HCT116 (cell line): Measurements from ENCODE around the gene SSB. TPM values are rescaled to one million over a fixed set of nuclear protein-coding genes. Genes with fewer than 3 reads are reported as not detected.

Experiments
- ATAC-seq: fragments of 200-7000 bp; cut with Tn5 transposase; 2 replicates; pipeline ENCODE4 v1.9.1; 2020; ENCODE audit warnings: mild to moderate bottlenecking, moderate library complexity
- BruUV-seq: library from RNA; stranded (reverse); fragments of 400-500 nt; replicated peaks from 2 replicates; lab custom pipeline; 2021; lab: Mats Ljungman, UMichigan
- CTCF ChIA-PET: fragments of 300-600 bp; sonication (Branson Sonifier 250); formaldehyde crosslinking; loops from one replicate; lab custom pipeline; 2021; ENCODE audit warnings: antibody characterized with exemption; lab: Charles Lee
- POLR2A ChIA-PET: fragments of 300-600, 350-600 bp; sonication (Branson Sonifier 250); formaldehyde crosslinking; loops from one replicate; lab custom pipeline; 2021; ENCODE audit warnings: antibody characterized with exemption; lab: Charles Lee
- RAD21 ChIA-PET, 2 experiments: fragments of 300-600 bp; sonication (Branson Sonifier 250); formaldehyde crosslinking; loops; one replicate each; lab custom pipeline; 2023; ENCODE audit warnings: low total read pairs in 2 of 2; ENCODE audit not compliant: uncharacterized antibody in 2 of 2, unreplicated experiment in 2 of 2, low non-redundant PET in 1 of 2; lab: Charles Lee
- DNase-seq: peaks from one replicate; pipeline ENCODE4 v3.0.0-alpha.2; 2010; ENCODE audit warnings: low read depth, low spot score
- H2AFZ ChIP-seq: fragments of 200-600 bp; shearing (Covaris generic), sonication (generic); 2 replicates; pipeline ENCODE4 v1.6.1; 2017; ENCODE audit warnings: low read depth, mixed run types, mixed read lengths, antibody characterized with exemption, low read length; ENCODE audit not compliant: poor library complexity, severe bottlenecking
- H3K27ac ChIP-seq: 2 replicates; pipeline ENCODE4 v1.5.1; 2012; ENCODE audit warnings: low read depth, low read length
- H3K27me3 ChIP-seq: fragments of 200-600 bp; sonication (generic); 2 replicates; pipeline ENCODE4 v1.6.1; 2016; ENCODE audit warnings: mixed run types, low read length, mixed read lengths; ENCODE audit not compliant: insufficient read depth
- H3K36me3 ChIP-seq, 2 experiments: fragments of 200-500 bp in 1 of 2; fragments of 200-600 bp in 1 of 2; sonication (Bioruptor generic) in 1 of 2; sonication (generic) in 1 of 2; 2 replicates each; pipeline versions ENCODE4 v1.5.1 to v1.6.1; 2014 to 2016; ENCODE audit warnings: low read length in 2 of 2, inconsistent platforms in 1 of 2, mixed read lengths in 1 of 2, mixed run types in 1 of 2; ENCODE audit not compliant: insufficient read depth in 2 of 2, control insufficient read depth in 1 of 2
- H3K4me1 ChIP-seq, 2 experiments: fragments of 200-600 bp in 1 of 2; sonication (generic) in 1 of 2; 2 replicates each; pipeline versions ENCODE4 v1.5.1 to v1.6.1; 2012 to 2017; ENCODE audit warnings: low read length in 2 of 2, inconsistent platforms in 1 of 2, mild to moderate bottlenecking in 1 of 2, mixed read lengths in 1 of 2, mixed run types in 1 of 2, moderate library complexity in 1 of 2; ENCODE audit not compliant: insufficient read depth in 2 of 2, control insufficient read depth in 1 of 2
- H3K4me2 ChIP-seq: fragments of 200-600 bp; sonication (generic); 2 replicates; pipeline ENCODE4 v1.6.1; 2017; ENCODE audit warnings: mixed run types, low read length, mixed read lengths
- H3K4me3 ChIP-seq, 2 experiments: fragments of 200-600 bp in 1 of 2; sonication (generic) in 1 of 2; replicated peaks in 1 of 2; 2 replicates each; pipeline ENCODE4 v1.5.1; 2011 to 2016; ENCODE audit warnings: low read length in 2 of 2, control low read depth in 1 of 2, low read depth in 1 of 2, mild to moderate bottlenecking in 1 of 2, mixed read lengths in 1 of 2, mixed run types in 1 of 2
- H3K79me2 ChIP-seq: fragments of 200-600 bp; sonication (generic); 2 replicates; pipeline ENCODE4 v1.6.1; 2017; ENCODE audit warnings: mild to moderate bottlenecking, mixed run types, low read length, moderate library complexity, mixed read lengths; ENCODE audit not compliant: insufficient read depth
- H3K9ac ChIP-seq: fragments of 200-600 bp; sonication (generic); 2 replicates; pipeline ENCODE4 v1.6.1; 2016; ENCODE audit warnings: low read length, mixed read lengths
- H3K9me2 ChIP-seq: fragments of 200-600 bp; sonication (generic), shearing (Covaris generic); 2 replicates; pipeline ENCODE4 v1.6.1; 2017; ENCODE audit warnings: mixed run types, mild to moderate bottlenecking, moderate library complexity; ENCODE audit not compliant: insufficient read depth
- H3K9me3 ChIP-seq, 2 experiments: fragments of 200-500 bp in 1 of 2; fragments of 200-600 bp in 1 of 2; sonication (Bioruptor generic) in 1 of 2; sonication (generic) in 1 of 2; 2 replicates each; pipeline ENCODE4 v1.6.1; 2014 to 2017; ENCODE audit warnings: low read length in 2 of 2, mixed read lengths in 2 of 2, inconsistent platforms in 1 of 2, low read depth in 1 of 2, mild to moderate bottlenecking in 1 of 2, mixed run types in 1 of 2, moderate library complexity in 1 of 2; ENCODE audit not compliant: control insufficient read depth in 1 of 2, insufficient read depth in 1 of 2
- H4K20me1 ChIP-seq: fragments of 200-600 bp; sonication (generic), shearing (Covaris generic); 2 replicates; pipeline ENCODE4 v1.6.1; 2017; ENCODE audit warnings: mixed run types, mild to moderate bottlenecking, moderate library complexity; ENCODE audit not compliant: insufficient read depth
- CBX3 ChIP-seq: IDR thresholded peaks from 2 replicates; pipeline ENCODE4 v1.6.1; 2012; ENCODE audit warnings: low read depth
- CEBPB ChIP-seq: IDR thresholded peaks from 2 replicates; pipeline ENCODE4 v1.6.1; 2012; ENCODE audit warnings: low read depth
- EGR1 ChIP-seq: IDR thresholded peaks from 2 replicates; pipeline ENCODE4 v1.6.1; 2012; ENCODE audit warnings: low read depth
- EZH2phosphoT487 ChIP-seq: fragments of 200-600 bp; IDR thresholded peaks from 2 replicates; pipeline ENCODE4 v1.6.1; 2018; ENCODE audit warnings: antibody characterized with exemption, borderline replicate concordance
- POLR2A ChIP-seq: IDR thresholded peaks from 2 replicates; pipeline ENCODE4 v1.7.0; 2011; ENCODE audit warnings: borderline replicate concordance; ENCODE audit not compliant: insufficient read depth, insufficient read length; ENCODE audit errors: extremely low read depth
- POLR2AphosphoS5 ChIP-seq: IDR thresholded peaks from 2 replicates; pipeline ENCODE4 v1.6.1; 2011; ENCODE audit warnings: mild to moderate bottlenecking, low read depth, low read length, moderate library complexity
- SIN3A ChIP-seq: IDR thresholded peaks from 2 replicates; pipeline ENCODE4 v1.6.1; 2012; ENCODE audit warnings: low read depth
- SRF ChIP-seq: IDR thresholded peaks from 2 replicates; pipeline ENCODE4 v1.6.1; 2012; ENCODE audit warnings: low read depth
- YY1 ChIP-seq: IDR thresholded peaks from 2 replicates; pipeline ENCODE4 v1.6.1; 2011; ENCODE audit warnings: low read length, low read depth, moderate library complexity, mild to moderate bottlenecking; ENCODE audit not compliant: insufficient replicate concordance; ENCODE audit errors: extremely low read depth
- ZBTB33 ChIP-seq: IDR thresholded peaks from 2 replicates; pipeline ENCODE4 v1.6.1; 2011; ENCODE audit warnings: mild to moderate bottlenecking, low read length, moderate library complexity; ENCODE audit not compliant: insufficient replicate concordance; ENCODE audit errors: extremely low read depth
- ZFX ChIP-seq: fragments of 450-650 bp; IDR thresholded peaks from 2 replicates; pipeline ENCODE4 v1.6.1; 2017
- intact Hi-C: fragments of 100-400 bp; cut with micrococcal nuclease; formaldehyde crosslinking; loops from 2 replicates; pipeline ENCODE4 v1.10.0; 2022
- total RNA-seq: library from RNA; stranded (reverse); gene quantifications from one replicate; pipeline ENCODE4 v1.2.1, GENCODE V29; 2021; ENCODE audit not compliant: unreplicated experiment
- TF ChIP-seq, protein P1 (sequence below): IDR thresholded peaks from 2 replicates; pipeline ENCODE4 v1.6.1; 2012

The SSB gene
- total RNA-seq, 1 experiment from 2014 or later, result 117 TPM

DNA sequence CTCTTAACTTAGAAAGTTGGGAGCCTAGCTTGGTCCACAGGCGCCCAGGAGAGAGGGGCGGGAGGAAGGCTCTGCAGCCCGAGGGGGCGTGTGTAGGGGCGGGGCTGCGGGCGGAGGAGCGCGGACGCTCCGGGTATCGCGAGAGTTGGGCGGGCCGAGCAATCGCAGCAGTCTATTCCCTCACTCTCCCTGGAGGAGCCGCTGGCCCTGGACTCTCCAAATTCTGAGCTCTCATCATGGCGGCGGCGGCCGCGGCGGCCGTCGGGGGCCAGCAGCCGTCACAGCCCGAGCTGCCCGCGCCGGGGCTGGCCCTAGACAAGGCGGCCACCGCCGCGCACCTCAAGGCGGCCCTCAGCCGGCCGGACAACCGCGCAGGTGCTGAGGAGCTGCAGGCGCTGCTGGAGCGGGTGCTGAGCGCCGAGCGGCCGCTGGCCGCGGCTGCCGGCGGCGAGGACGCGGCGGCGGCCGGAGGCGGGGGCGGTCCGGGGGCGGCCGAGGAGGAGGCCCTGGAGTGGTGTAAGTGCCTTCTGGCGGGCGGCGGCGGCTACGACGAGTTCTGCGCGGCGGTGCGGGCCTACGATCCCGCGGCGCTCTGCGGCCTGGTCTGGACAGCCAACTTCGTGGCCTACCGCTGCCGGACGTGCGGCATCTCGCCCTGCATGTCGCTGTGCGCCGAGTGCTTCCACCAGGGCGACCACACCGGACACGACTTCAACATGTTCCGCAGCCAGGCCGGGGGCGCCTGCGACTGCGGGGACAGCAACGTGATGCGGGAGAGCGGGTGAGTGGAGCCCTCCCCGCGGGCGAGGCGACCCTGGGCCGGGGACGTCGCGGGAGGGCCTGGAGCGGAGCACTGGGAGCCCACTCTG, 28.8 kb downstream of the SSB start, which contains the start of gene UBR3:
Gene UBR3, plus strand, starts transcription at position 183 of the 869 bp plus-strand sequence. Its CDS starts 54 bp downstream, at position 237.
- ChIA-PET CTCF (interaction anchor here (0.5 to 1.2 kb wide), 5 partner anchors 16 to 294 kb away, joined by 3 to 6 read pairs (median 3); no protein-coding TSS in a partner anchor), POLR2A (interaction anchor here (1.2 kb wide), 1 partner anchor 12 kb away, joined by 3 read pairs; no protein-coding TSS in a partner anchor), RAD21 (no interaction called here)
- Histone ChIP-seq H3K9me2 (no peaks in the 10 kb centered on the region), H3K27me3 (no peaks in the 10 kb centered on the region), H3K9ac (peak within 1 kb of the TSS; percentile 71), H2AFZ (peak within 1 kb of the TSS; percentile 62), H3K4me2 (peak within 1 kb of the TSS; percentile 77), H3K4me1 (peaks cover 14 to 27% of the 10 kb centered on the region in 2 experiments), H3K36me3 (no peaks in the 10 kb centered on the region; a peak in 1 of 4 replicates), H3K9me3 (no peaks in the 10 kb centered on the region), H3K79me2 (peaks cover 68% of the 10 kb centered on the region), H3K4me3 (peak within 1 kb of the TSS; percentile 81 to 82), H4K20me1 (peaks cover 11% of the 10 kb centered on the region; the same call in 1 of the 2 replicates), H3K27ac (peak within 1 kb of the TSS; percentile 71)
- peak; percentile 91 for TF ChIP-seq YY1
- TF ChIP-seq CBX3, result no peak
- peak; percentile 96 for TF ChIP-seq ZBTB33
- TF ChIP-seq SIN3A, result peak; percentile 38; the same call in 1 of the 2 replicates
- TF ChIP-seq SRF, result no peak
- no peak for TF ChIP-seq CEBPB
- TF ChIP-seq, protein P1, sequence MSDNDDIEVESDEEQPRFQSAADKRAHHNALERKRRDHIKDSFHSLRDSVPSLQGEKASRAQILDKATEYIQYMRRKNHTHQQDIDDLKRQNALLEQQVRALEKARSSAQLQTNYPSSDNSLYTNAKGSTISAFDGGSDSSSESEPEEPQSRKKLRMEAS, result peak; percentile 2; the same call in 1 of the 2 replicates
- peak; percentile 53; the same call in 1 of the 2 replicates for TF ChIP-seq EGR1
- TF ChIP-seq POLR2AphosphoS5, result peak; percentile 95
- no peak for TF ChIP-seq EZH2phosphoT487
- TF ChIP-seq ZFX, result peak; percentile 98
- peak; percentile 90 for TF ChIP-seq POLR2A
- DNase-seq (peak; percentile 76), ATAC-seq (peak; percentile 85)
- no TSS peak for BruUV-seq
- intact Hi-C loops, result no loop called here
